Activated B cell treated with CpG ODN at 0.5 μM for 24 hours (primary cell): ENCODE data around the gene LBHD1. TPM values are rescaled to one million over a fixed set of nuclear protein-coding genes. Genes with fewer than 3 reads are reported as not detected.
A peak's percentile ranks its signal among the peaks of the same experiment; 100 is the strongest.

Experiments
- ATAC-seq: fragments of 200-7000 bp; cut with Tn5 transposase; one replicate; pipeline ENCODE4 v1.10.0; 2021; ENCODE audit warnings: low read depth, mild to moderate bottlenecking, moderate library complexity
- CTCF ChIA-PET: fragments of 350-600 bp; sonication (Branson Sonifier 250); formaldehyde crosslinking; loops from one replicate; lab custom pipeline; 2021; ENCODE audit warnings: antibody characterized with exemption; lab: Charles Lee
- POLR2A ChIA-PET: fragments of 350-600 bp; sonication (Branson Sonifier 250); formaldehyde crosslinking; loops from one replicate; lab custom pipeline; 2021; ENCODE audit warnings: antibody characterized with exemption; lab: Charles Lee
- DNase-seq: peaks from one replicate; pipeline ENCODE4 v3.0.0; 2022
- H3K27ac Mint-ChIP-seq: one replicate; pipeline ENCODE4 v1.8.0; 2020; ENCODE audit warnings: mixed read lengths
- H3K27me3 Mint-ChIP-seq: one replicate; pipeline ENCODE4 v1.8.0; 2021; ENCODE audit warnings: mixed read lengths
- H3K36me3 Mint-ChIP-seq: one replicate; pipeline ENCODE4 v1.8.0; 2021; ENCODE audit warnings: low read depth, mixed read lengths
- H3K4me1 Mint-ChIP-seq: one replicate; pipeline ENCODE4 v1.8.0; 2021; ENCODE audit warnings: mixed read lengths
- H3K4me3 Mint-ChIP-seq: one replicate; pipeline ENCODE4 v1.8.0; 2020; ENCODE audit warnings: mild to moderate bottlenecking, mixed read lengths
- H3K9me3 Mint-ChIP-seq: one replicate; pipeline ENCODE4 v1.8.0; 2020; ENCODE audit warnings: mixed read lengths
- intact Hi-C: fragments of 100-400 bp; cut with micrococcal nuclease; formaldehyde crosslinking; loops from one replicate; pipeline ENCODE4 v1.15.1; 2024
- total RNA-seq: library from RNA; stranded (reverse); gene quantifications from 2 replicates; pipeline ENCODE4 v1.2.3, GENCODE V29; 2022
- TF ChIP-seq, protein P1 (sequence below): fragments of 200-600 bp; IDR thresholded peaks from one replicate; pipeline ENCODE4 v1.8.0; 2022; ENCODE audit warnings: antibody characterized with exemption, mild to moderate bottlenecking

The LBHD1 gene
- total RNA-seq, 1 donor from 2014 or later = 24.9 TPM

DNA sequence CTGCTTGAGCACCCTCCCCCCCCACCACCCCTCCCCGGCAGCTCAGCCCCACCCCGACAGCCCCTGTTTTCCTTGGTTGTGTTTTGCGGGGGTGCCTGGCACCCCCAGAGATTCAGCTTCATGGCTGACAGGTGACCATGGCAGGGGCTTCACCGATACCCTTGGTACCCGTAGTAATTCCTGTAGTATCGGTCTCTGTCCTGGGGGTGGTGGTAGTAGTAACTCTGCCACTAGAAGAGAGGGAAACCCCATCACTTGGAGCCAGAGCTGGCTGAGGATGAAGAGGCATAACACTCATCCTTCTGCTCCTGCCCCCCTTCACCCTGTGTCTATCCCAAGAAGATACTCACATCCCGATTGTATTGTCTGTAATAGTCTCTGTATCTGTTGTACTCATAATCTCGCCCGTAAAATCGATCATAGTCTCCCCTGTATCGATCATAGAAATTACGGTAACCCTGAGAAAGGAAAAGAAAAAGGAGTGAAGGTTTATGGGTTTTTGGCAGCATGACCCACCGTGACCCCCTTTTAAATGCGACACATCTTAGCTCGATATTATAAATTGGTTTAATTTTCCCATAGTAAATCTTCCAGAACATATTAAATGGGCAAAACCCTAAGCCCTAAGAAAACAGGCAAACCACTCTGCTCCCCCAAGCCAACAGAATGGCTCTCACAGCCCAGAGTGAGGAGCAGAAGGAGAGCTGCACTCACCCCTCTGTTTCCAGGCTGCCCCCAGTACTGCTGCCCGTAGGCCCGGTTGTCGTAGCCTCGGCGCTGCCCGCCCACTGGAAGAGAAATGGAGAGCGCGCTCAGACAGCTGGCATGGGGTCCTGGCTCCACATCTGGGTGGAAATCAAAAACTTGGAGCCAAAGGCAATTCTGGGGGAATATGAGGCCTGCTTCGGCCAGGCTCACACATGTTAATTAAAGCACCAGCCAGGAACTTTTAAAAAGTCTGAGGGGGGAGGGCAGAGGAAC, 43.4 kb upstream of the LBHD1 start:
- peaks cover 92% of the 10 kb centered on the region for H3K36me3 Mint-ChIP-seq
- intact Hi-C loops = no loop called here
- no peaks in the 10 kb centered on the region for H3K9me3 Mint-ChIP-seq
- POLR2A ChIA-PET = interaction anchor here (0.5 to 1.7 kb wide), 6 partner anchors 11 to 44 kb away, joined by 3 to 12 read pairs (median 4); partner anchors contain the start of genes HNRNPUL2, TTC9C and ZBTB3
- peaks cover 17% of the 10 kb centered on the region for H3K4me1 Mint-ChIP-seq
- TF ChIP-seq, protein P1, sequence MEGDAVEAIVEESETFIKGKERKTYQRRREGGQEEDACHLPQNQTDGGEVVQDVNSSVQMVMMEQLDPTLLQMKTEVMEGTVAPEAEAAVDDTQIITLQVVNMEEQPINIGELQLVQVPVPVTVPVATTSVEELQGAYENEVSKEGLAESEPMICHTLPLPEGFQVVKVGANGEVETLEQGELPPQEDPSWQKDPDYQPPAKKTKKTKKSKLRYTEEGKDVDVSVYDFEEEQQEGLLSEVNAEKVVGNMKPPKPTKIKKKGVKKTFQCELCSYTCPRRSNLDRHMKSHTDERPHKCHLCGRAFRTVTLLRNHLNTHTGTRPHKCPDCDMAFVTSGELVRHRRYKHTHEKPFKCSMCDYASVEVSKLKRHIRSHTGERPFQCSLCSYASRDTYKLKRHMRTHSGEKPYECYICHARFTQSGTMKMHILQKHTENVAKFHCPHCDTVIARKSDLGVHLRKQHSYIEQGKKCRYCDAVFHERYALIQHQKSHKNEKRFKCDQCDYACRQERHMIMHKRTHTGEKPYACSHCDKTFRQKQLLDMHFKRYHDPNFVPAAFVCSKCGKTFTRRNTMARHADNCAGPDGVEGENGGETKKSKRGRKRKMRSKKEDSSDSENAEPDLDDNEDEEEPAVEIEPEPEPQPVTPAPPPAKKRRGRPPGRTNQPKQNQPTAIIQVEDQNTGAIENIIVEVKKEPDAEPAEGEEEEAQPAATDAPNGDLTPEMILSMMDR = no peak
- CTCF ChIA-PET = no interaction called here
- DNase-seq (no peak), ATAC-seq (no peak)
- no peak overlapping the region for H3K4me3 Mint-ChIP-seq
- H3K27ac Mint-ChIP-seq = no peak overlapping the region
- H3K27me3 Mint-ChIP-seq = no peaks in the 10 kb centered on the region

DNA sequence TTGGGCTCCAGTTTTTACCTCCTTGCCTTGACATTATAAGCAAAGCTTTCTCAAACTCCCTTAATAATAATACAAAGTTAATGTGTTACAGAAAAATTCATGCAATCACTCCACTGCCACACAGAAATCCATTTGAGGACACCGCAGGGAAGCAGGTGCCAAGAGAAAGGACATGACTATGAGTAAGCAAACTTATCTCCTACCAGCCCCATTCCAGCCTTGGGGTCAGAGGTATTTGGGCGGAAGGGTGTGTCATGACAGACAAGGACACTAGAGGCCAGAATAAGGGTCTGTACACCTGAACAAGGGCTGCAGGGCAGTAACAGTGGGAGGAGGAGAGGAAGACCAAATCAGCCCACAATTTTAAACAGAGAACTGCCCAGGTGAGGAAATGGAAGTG, 41.3 kb upstream of the LBHD1 start:
- peaks cover 82% of the 10 kb centered on the region for H3K36me3 Mint-ChIP-seq
- TF ChIP-seq, protein P1 = no peak

DNA sequence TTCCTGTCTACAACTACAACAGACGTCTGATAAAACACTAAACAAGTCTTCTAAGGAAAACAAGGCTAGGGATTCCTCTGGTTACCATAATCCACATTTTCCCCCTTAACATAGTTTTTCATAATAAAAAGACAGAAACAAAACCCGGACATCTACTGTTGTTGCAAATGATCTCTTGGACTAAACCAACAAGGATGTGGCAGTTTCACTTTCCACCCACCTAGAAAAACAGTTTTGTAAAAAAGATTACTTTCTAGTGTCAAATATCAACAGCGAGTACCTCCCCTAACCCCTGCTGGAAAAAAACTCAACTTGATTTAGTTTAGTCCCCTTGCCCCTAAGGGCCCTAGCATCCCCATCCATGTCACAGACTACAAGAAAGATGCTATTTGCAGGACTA, 40.8 kb upstream of the LBHD1 start:
- ATAC-seq (no peak), DNase-seq (no peak)
- ChIA-PET CTCF (no interaction called here), POLR2A (interaction anchor here (1.0 to 1.4 kb wide), 4 partner anchors 14 to 127 kb away, joined by 3 to 5 read pairs (median 4); partner anchors contain the start of genes HNRNPUL2 and ZBTB3)
- Mint-ChIP-seq H3K4me3 (no peak overlapping the region), H3K27me3 (no peaks in the 10 kb centered on the region), H3K27ac (peak overlapping the region; percentile 16), H3K4me1 (peaks cover 38% of the 10 kb centered on the region), H3K36me3 (peaks cover 77% of the 10 kb centered on the region), H3K9me3 (no peaks in the 10 kb centered on the region)
- TF ChIP-seq, protein P1 = no peak
- intact Hi-C loops = no loop called here

More for the DNA sequence above, 41.3 kb upstream of the LBHD1 start:
- Mint-ChIP-seq H3K27ac (peak overlapping the region; percentile 36), H3K27me3 (no peaks in the 10 kb centered on the region), H3K4me3 (no peak overlapping the region), H3K4me1 (peaks cover 33% of the 10 kb centered on the region), H3K9me3 (no peaks in the 10 kb centered on the region)
- ATAC-seq (no peak), DNase-seq (no peak)
- ChIA-PET POLR2A (interaction anchor here (0.5 to 1.4 kb wide), 4 partner anchors 14 to 168 kb away, joined by 3 to 9 read pairs (median 4); partner anchors contain the start of gene HNRNPUL2), CTCF (no interaction called here)
- intact Hi-C loops = no loop called here

DNA sequence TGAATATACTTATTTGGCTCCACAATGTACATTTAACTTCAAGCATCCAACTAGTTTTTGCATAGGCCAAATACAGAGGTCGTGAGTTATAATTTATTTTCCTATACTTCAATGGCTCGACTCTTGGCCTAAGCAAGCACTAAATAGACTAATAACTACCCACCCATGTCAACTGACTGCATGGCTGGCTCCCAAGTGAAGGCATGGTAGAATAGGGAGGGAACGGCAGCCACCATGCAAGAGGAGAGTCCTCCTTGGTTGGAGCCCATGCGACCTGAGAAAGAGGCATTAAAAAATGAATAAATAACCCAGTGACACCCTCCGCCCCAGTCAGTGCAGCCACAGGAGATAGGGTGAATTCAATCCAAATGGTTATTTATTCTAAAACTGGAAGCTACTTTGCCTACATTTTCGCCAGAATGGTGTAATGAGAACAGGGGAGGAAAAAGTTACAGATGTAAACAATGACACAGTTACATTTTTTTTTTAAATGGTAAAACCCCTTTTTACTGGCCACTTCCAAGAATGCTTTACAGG, 40.3 kb upstream of the LBHD1 start:
- Mint-ChIP-seq H3K4me3 (no peak overlapping the region), H3K4me1 (peaks cover 43% of the 10 kb centered on the region), H3K9me3 (no peaks in the 10 kb centered on the region), H3K36me3 (peaks cover 72% of the 10 kb centered on the region), H3K27me3 (no peaks in the 10 kb centered on the region), H3K27ac (peak overlapping the region; percentile 32)
- ChIA-PET CTCF (no interaction called here), POLR2A (interaction anchor here (0.8 to 8.0 kb wide), 7 partner anchors 15 to 128 kb away, joined by 3 to 188 read pairs (median 4); partner anchors contain the start of genes C11orf98, CSKMT, HNRNPUL2 and LBHD1)
- no peak for ATAC-seq
- TF ChIP-seq, protein P1 = no peak
- no peak for DNase-seq
- intact Hi-C loops = no loop called here
